A673 (cell line): ENCODE measurements around the gene GABARAP.

Experiments
- CTCF ChIP-seq: fragments of 300-800, 200-600 bp; sonication (generic); conservative IDR thresholded peaks from 2 replicates; pipeline ENCODE4 v1.5.1; 2017; ENCODE audit warnings: low read depth, mild to moderate bottlenecking, antibody characterized with exemption, low read length, moderate library complexity, mixed read lengths
- EZH2 ChIP-seq: fragments of 200-600 bp; sonication (generic); IDR thresholded peaks from 2 replicates; pipeline ENCODE4 v1.6.1; 2017; ENCODE audit warnings: borderline replicate concordance, low read depth, mild to moderate bottlenecking, mixed read lengths, antibody characterized with exemption, low read length; ENCODE audit not compliant: poor library complexity, severe bottlenecking

DNA sequence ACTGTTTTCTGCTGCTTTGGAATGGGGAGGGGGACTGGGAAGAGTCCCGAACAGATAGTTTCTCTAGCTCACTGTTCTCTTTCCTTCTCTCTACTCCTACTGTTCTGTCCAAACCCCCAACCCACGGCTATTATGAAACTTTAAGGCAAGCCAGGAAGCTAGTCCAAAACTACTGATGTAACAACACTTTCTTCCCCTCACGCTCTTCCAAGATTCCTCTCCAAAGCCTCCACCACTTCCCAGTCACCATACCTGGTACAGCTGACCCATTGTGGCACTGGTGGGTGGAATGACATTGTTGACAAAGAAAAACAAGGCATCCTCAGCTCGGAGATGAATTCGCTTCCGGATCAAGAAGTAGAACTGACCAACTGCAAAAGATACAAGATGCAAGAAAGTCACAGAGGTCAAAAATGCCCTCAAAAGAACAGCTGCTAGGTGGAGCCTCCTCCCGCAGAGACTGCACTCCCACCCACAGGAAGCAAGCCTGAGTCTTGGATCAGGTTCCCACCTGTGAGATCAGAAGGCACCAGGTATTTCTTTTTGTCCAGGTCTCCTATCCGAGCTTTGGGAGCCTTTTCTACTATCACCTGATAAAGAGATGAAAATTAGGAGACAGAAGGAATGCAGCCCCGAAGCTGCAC lies 1.0 kb downstream of the GABARAP start:
- no peak for TF ChIP-seq CTCF
- no peak for TF ChIP-seq EZH2
